ENCODE results near the gene TTC16. TPM values are rescaled to one million over a fixed set of nuclear protein-coding genes. Genes with fewer than 3 reads are reported as not detected.

TTC16 gene
- total RNA-seq, 4 donors from 2014 or later, result not detected

GRCh38 chr9:127767410-127767809, 51.5 kb downstream of the TTC16 start:
- Histone ChIP-seq H3K36me3 (no peaks in the 10 kb centered on the region), H3K4me1 (peaks cover 0 to 58% (median 0%) of the 10 kb centered on the region in 3 donors), H3K9me3 (no peaks in the 10 kb centered on the region), H3K27me3 (peaks cover 34% of the 10 kb centered on the region), H3K4me3 (peak overlapping the region in 1 of 2 donors; percentile 55), H3K27ac (peak overlapping the region in 3 of 4 donors; percentile 65 to 73 (median 69))
- WGBS, 2 donors (ENCODE audit: low coverage in 1 of 2), result 39% methylated on average over 2 of the region's 3 CpGs; no CpG with 5 or more reads in 1 of the 2 donors
- no peak for TF ChIP-seq POLR2A (IDR thresholded peaks at IDR 0.05)
- TF ChIP-seq, protein P1, sequence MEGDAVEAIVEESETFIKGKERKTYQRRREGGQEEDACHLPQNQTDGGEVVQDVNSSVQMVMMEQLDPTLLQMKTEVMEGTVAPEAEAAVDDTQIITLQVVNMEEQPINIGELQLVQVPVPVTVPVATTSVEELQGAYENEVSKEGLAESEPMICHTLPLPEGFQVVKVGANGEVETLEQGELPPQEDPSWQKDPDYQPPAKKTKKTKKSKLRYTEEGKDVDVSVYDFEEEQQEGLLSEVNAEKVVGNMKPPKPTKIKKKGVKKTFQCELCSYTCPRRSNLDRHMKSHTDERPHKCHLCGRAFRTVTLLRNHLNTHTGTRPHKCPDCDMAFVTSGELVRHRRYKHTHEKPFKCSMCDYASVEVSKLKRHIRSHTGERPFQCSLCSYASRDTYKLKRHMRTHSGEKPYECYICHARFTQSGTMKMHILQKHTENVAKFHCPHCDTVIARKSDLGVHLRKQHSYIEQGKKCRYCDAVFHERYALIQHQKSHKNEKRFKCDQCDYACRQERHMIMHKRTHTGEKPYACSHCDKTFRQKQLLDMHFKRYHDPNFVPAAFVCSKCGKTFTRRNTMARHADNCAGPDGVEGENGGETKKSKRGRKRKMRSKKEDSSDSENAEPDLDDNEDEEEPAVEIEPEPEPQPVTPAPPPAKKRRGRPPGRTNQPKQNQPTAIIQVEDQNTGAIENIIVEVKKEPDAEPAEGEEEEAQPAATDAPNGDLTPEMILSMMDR (IDR thresholded peaks at IDR 0.05), result no peak
- ATAC-seq, result no peak

DNA sequence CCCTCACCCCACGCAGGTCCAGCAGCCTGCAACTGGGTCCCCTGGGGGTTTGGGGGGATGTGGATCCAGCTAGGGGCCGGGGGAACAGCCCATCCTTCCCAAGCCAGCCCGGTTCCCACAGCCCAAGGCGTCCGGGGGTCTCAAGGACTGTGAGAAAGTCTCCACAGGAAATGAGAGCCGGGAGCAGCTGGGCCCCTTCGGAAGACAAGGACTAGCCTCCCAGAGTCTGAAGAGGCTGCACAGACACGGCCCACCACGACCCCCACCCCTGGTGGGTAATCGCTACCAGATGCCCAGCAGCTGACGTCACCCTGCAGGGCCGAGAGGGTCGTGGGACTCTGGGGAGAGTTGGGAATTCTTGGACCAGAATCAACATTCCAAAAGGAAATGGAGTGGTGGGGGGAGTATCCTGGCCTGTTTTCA, 52.0 kb downstream of the TTC16 start:
- Histone ChIP-seq H3K36me3 (no peaks in the 10 kb centered on the region), H3K27ac (peak overlapping the region in 3 of 4 donors; percentile 65 to 73 (median 69)), H3K4me3 (peak overlapping the region in 1 of 2 donors; percentile 55), H3K27me3 (peaks cover 29% of the 10 kb centered on the region), H3K9me3 (no peaks in the 10 kb centered on the region), H3K4me1 (peaks cover 0 to 53% (median 0%) of the 10 kb centered on the region in 3 donors)
- no peak for ATAC-seq
- WGBS, 2 donors (ENCODE audit: low coverage in 1 of 2), result 30 to 60% methylated on average over 1 to 5 of the region's 13 CpGs
- no peak for TF ChIP-seq EP300 (IDR thresholded peaks at IDR 0.05)
- TF ChIP-seq POLR2A (IDR thresholded peaks at IDR 0.05), result no peak
- TF ChIP-seq POLR2AphosphoS5 (IDR thresholded peaks at IDR 0.05), result no peak
- TF ChIP-seq, protein P1 (IDR thresholded peaks at IDR 0.05), result no peak

DNA sequence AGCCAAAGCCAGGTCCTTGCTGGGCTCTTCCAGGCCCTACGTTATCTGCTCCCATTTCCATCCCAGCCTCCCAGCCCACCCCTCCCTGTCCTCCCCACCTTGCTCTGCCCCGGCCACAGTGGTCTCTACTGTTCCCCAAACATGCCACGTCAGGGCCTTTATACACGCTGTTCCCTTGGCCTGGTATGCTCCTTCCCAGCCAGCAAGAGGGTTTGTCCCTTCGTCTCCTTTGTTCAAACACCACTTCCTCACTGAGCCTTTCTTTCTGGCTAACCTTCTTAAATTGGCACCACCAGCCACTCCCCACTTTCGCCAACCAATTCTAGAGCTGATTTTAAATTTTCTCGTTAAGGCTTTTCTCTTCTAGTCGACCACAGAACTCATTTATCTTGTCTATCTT, 52.8 kb downstream of the TTC16 start:
- TF ChIP-seq, protein P1 (IDR thresholded peaks at IDR 0.05), result no peak
- TF ChIP-seq POLR2AphosphoS5 (IDR thresholded peaks at IDR 0.05) (no peak), EP300 (IDR thresholded peaks at IDR 0.05) (no peak), POLR2A (IDR thresholded peaks at IDR 0.05) (no peak)
- 74 to 76% methylated on average over 6 to 8 of the region's 8 CpGs for WGBS, 2 donors (ENCODE audit: low coverage in 1 of 2)
- peaks cover 0 to 48% (median 0%) of the 10 kb centered on the region in 3 donors for H3K4me1 ChIP-seq
- peaks cover 24% of the 10 kb centered on the region for H3K27me3 ChIP-seq
- H3K27ac ChIP-seq, result peak overlapping the region in 3 of 4 donors; percentile 65 to 73 (median 69)
- no peaks in the 10 kb centered on the region for H3K9me3 ChIP-seq
- H3K4me3 ChIP-seq, result peak overlapping the region in 1 of 2 donors; percentile 55
- ATAC-seq, result no peak
- H3K36me3 ChIP-seq, result no peaks in the 10 kb centered on the region

GRCh38 chr9:127769101-127769500, 53.2 kb downstream of the TTC16 start:
- Histone ChIP-seq H3K4me1 (peaks cover 0 to 48% (median 0%) of the 10 kb centered on the region in 3 donors), H3K9me3 (no peaks in the 10 kb centered on the region), H3K27me3 (peaks cover 20% of the 10 kb centered on the region), H3K27ac (peak overlapping the region in 3 of 4 donors; percentile 65 to 73 (median 69)), H3K36me3 (no peaks in the 10 kb centered on the region), H3K4me3 (peak overlapping the region in 1 of 2 donors; percentile 55)
- WGBS, 2 donors (ENCODE audit: low coverage in 1 of 2), result 74 to 89% methylated on average over 3 to 5 of the region's 5 CpGs
- TF ChIP-seq POLR2AphosphoS5 (IDR thresholded peaks at IDR 0.05) (no peak), POLR2A (IDR thresholded peaks at IDR 0.05) (no peak), EP300 (IDR thresholded peaks at IDR 0.05) (no peak)
- TF ChIP-seq, protein P1 (IDR thresholded peaks at IDR 0.05), result no peak
- ATAC-seq, result no peak

DNA sequence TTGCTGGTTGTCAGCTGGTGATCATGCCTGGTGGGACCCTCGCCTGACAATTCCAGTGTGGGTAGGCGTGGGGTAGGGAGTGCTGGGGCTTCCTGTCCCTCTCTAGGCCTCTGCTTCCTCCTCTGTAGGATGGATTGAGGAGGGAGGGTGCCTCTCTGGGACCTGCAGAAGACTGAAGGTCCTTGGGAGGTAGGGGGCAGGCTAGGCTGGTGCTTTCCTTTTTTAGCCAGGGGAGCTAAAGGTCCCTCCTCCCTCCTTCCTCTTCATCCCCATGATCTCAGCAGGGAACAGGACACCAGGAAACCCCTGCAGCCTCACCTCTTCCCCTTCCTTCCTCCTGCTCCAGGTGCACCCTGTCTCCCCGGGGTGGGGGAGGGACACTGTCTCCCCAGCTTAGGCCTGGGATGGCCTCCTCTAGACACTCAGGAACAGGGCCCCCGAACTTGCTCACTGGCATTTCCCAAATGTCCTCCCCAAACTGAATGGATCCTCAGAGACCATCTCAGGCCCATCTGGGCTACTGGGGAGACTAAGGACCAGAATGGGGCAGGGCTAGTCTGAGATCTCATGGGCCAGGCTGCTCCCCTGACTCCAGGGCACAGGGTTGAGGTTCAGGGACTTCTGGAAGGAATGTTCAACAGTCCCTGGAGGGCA, 54.2 kb downstream of the TTC16 start:
- 18% methylated on average over 2 of the region's 4 CpGs; no CpG with 5 or more reads in 1 of the 2 donors for WGBS, 2 donors (ENCODE audit: low coverage in 1 of 2)
- no peak for ATAC-seq

More for the DNA sequence above, 54.2 kb downstream of the TTC16 start:
- Histone ChIP-seq H3K4me3 (peak overlapping the region in 1 of 2 donors; percentile 55), H3K36me3 (no peaks in the 10 kb centered on the region), H3K27me3 (peaks cover 11% of the 10 kb centered on the region), H3K27ac (peak overlapping the region in 3 of 4 donors; percentile 65 to 73 (median 69)), H3K9me3 (no peaks in the 10 kb centered on the region), H3K4me1 (peaks cover 0 to 48% (median 0%) of the 10 kb centered on the region in 3 donors)
- TF ChIP-seq, protein P1 (IDR thresholded peaks at IDR 0.05), result no peak
- TF ChIP-seq POLR2AphosphoS5 (IDR thresholded peaks at IDR 0.05) (peak; percentile 24), POLR2A (IDR thresholded peaks at IDR 0.05) (no peak)

Measured in gastroesophageal sphincter (tissue), 4 donors.